Fibroblast of lung (primary cell): Measurements from ENCODE around the gene GPR32.

Source experiments
- EZH2 ChIP-seq: IDR thresholded peaks from 2 replicates; pipeline ENCODE4 v1.5.1; 2012; ENCODE audit warnings: low read length, control low read depth, mild to moderate bottlenecking; ENCODE audit errors: missing control alignments
- TF ChIP-seq, protein P1 (sequence below), 2 donors: IDR thresholded peaks in 1 of 2; conservative IDR thresholded peaks in 1 of 2; 1 replicate in 1 of 2; 2 replicates in 1 of 2; pipeline ENCODE4 v1.5.1; 2011 to 2012; ENCODE audit warnings: low read length in 2 of 2, control low read depth in 1 of 2, inconsistent platforms in 1 of 2, low read depth in 1 of 2, mild to moderate bottlenecking in 1 of 2

DNA sequence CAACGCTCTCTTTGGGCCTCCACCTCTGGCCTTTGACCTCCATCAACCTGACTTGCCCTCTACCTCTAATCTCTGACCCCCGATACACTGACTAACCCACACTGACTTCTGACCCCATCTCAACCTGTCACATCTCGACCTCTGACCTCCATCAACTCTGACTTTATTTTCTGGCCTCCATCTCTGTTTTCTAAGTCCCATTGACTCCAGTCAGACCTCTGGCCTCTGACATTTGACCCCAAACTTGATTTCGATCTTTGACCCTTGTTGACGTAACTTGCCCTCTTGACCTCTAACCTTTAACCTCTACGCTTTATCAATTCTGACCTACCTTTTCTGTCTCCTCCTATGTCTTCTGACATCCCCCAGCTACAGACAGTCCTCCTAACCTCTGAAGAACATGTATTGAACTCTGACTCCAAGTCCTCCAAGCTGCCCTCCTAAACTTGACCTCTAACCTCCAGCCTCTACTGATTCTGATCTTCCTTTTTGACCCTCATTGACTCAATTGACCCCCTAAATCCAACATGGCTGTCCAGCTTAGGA, 20.7 kb downstream of the GPR32 start:
- TF ChIP-seq EZH2 = no peak
- TF ChIP-seq, protein P1, sequence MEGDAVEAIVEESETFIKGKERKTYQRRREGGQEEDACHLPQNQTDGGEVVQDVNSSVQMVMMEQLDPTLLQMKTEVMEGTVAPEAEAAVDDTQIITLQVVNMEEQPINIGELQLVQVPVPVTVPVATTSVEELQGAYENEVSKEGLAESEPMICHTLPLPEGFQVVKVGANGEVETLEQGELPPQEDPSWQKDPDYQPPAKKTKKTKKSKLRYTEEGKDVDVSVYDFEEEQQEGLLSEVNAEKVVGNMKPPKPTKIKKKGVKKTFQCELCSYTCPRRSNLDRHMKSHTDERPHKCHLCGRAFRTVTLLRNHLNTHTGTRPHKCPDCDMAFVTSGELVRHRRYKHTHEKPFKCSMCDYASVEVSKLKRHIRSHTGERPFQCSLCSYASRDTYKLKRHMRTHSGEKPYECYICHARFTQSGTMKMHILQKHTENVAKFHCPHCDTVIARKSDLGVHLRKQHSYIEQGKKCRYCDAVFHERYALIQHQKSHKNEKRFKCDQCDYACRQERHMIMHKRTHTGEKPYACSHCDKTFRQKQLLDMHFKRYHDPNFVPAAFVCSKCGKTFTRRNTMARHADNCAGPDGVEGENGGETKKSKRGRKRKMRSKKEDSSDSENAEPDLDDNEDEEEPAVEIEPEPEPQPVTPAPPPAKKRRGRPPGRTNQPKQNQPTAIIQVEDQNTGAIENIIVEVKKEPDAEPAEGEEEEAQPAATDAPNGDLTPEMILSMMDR (conservative IDR thresholded peaks at IDR 0.05 in 1 of 2, IDR thresholded peaks at IDR 0.05 in 1 of 2; ENCODE audit: low read depth in 1 of 2, low read length in 2 of 2) = no peak
